ENCODE measurements around the gene PRDM5.

The PRDM5 gene

GRCh38 chr4:120856294-120856693 is 66.2 kb downstream of the PRDM5 start:
- TF ChIP-seq CTCF (conservative IDR thresholded peaks at IDR 0.05; ENCODE audit: low read depth) = no peak
- CTCF ChIA-PET = no interaction called here
- DNase-seq (ENCODE audit: low spot score) = no peak
- POLR2A ChIA-PET (ENCODE audit: low non-redundant PET) = no interaction called here
- no peak overlapping the region for H3K27ac ChIP-seq

- CTCF ChIA-PET = no interaction called here
- POLR2A ChIA-PET (ENCODE audit: low non-redundant PET) = no interaction called here
- DNase-seq (ENCODE audit: low spot score) = no peak
- no peak for TF ChIP-seq CTCF (conservative IDR thresholded peaks at IDR 0.05; ENCODE audit: low read depth)
- no peak overlapping the region for H3K27ac ChIP-seq
Measured at GRCh38 chr4:120855307-120856001, 67.1 kb downstream of the PRDM5 start.

- no peak overlapping the region for H3K27ac ChIP-seq
- DNase-seq (ENCODE audit: low spot score) = no peak
- ChIA-PET CTCF (no interaction called here), POLR2A (ENCODE audit: low non-redundant PET) (no interaction called here)
- TF ChIP-seq CTCF (conservative IDR thresholded peaks at IDR 0.05; ENCODE audit: low read depth) = no peak
Measured at GRCh38 chr4:120853161-120853935, 69.2 kb downstream of the PRDM5 start.

- no peak for DNase-seq (ENCODE audit: low spot score)
- H3K27ac ChIP-seq = no peak overlapping the region
- ChIA-PET POLR2A (ENCODE audit: low non-redundant PET) (no interaction called here), CTCF (interaction anchor here (0.6 kb wide), 1 partner anchor 1751 kb away, joined by 5 read pairs; no protein-coding TSS in a partner anchor)
- TF ChIP-seq CTCF (conservative IDR thresholded peaks at IDR 0.05; ENCODE audit: low read depth) = no peak
Measured at GRCh38 chr4:120850018-120850599, 72.4 kb downstream of the PRDM5 start.

GRCh38 chr4:120847019-120847582 is 75.4 kb downstream of the PRDM5 start:
- CTCF ChIA-PET = no interaction called here

More at GRCh38 chr4:120847019-120847582, 75.4 kb downstream of the PRDM5 start:
- POLR2A ChIA-PET (ENCODE audit: low non-redundant PET) = no interaction called here
- no peak overlapping the region for H3K27ac ChIP-seq
- no peak for DNase-seq (ENCODE audit: low spot score)
- no peak for TF ChIP-seq CTCF (conservative IDR thresholded peaks at IDR 0.05; ENCODE audit: low read depth)

Measured in RWPE1 (cell line).